ENCODE data around the gene ZBTB7C.
"Not testable (repeated sequence)": the region's sequence is repeated elsewhere in the genome, so short reads cannot be mapped to it uniquely, and the experiment has no call there.

Gene ZBTB7C

GRCh38 chr18:48281460-48281859 lies 127.7 kb downstream of the ZBTB7C start:
- 0 out of 2 replicates have a peak, but pooled peaks have one; percentile 62 for TF ChIP-seq SCRT1 (tag by site-specific recombination; IDR thresholded peaks at IDR 0.05; ENCODE audit: borderline replicate concordance)
- TF ChIP-seq SCRT2 (tag by site-specific recombination; IDR thresholded peaks at IDR 0.05): peak; percentile 54; the same call in 1 of the 2 replicates
- CTCF ChIA-PET; POLR2A ChIA-PET; H3K27ac ChIP-seq (ENCODE audit: extremely low read depth, low read depth, low read length); H3K9me3 ChIP-seq (ENCODE audit: control insufficient read depth, insufficient read depth, low read depth, low read length); H3K4me1 ChIP-seq (ENCODE audit: control insufficient read depth, insufficient read depth, low read length); H3K36me3 ChIP-seq (ENCODE audit: control insufficient read depth in 2 of 2, insufficient read depth in 1 of 2, low read length in 2 of 2); H3K4me3 ChIP-seq (ENCODE audit: low read depth, low read length): not testable (repeated sequence)

GRCh38 chr18:48279312-48279711 lies 129.9 kb downstream of the ZBTB7C start:
- ChIA-PET POLR2A (interaction anchor here (0.6 kb wide), 1 partner anchor 10 kb away, joined by 8 read pairs; no protein-coding TSS in a partner anchor), CTCF (no interaction called here)
- H3K9me3 ChIP-seq (ENCODE audit: control insufficient read depth, insufficient read depth, low read depth, low read length): no peaks in the 10 kb centered on the region
- no peaks in the 10 kb centered on the region for H3K36me3 ChIP-seq (ENCODE audit: control insufficient read depth in 2 of 2, insufficient read depth in 1 of 2, low read length in 2 of 2)
- no peak overlapping the region for H3K27ac ChIP-seq (ENCODE audit: extremely low read depth, low read depth, low read length)
- TF ChIP-seq ZNF747 (tag by site-specific recombination; IDR thresholded peaks at IDR 0.05): no peak
- TF ChIP-seq ZNF302 (tag by site-specific recombination; IDR thresholded peaks at IDR 0.05; ENCODE audit: low read depth): no peak
- TF ChIP-seq ZBTB11 (tag by site-specific recombination; conservative IDR thresholded peaks at IDR 0.05; ENCODE audit: low read depth): no peak
- no peak for TF ChIP-seq SETDB1 (IDR thresholded peaks at IDR 0.05; ENCODE audit: insufficient read length, low read length)
- TF ChIP-seq ZNF354C (tag by site-specific recombination; IDR thresholded peaks at IDR 0.05; ENCODE audit: borderline replicate concordance, low read depth): no peak
- no peaks in the 10 kb centered on the region for H3K4me1 ChIP-seq (ENCODE audit: control insufficient read depth, insufficient read depth, low read length)
- no peak overlapping the region for H3K4me3 ChIP-seq (ENCODE audit: low read depth, low read length)

GRCh38 chr18:48278081-48278480 lies 131.1 kb downstream of the ZBTB7C start:
- Histone ChIP-seq H3K9me3 (ENCODE audit: control insufficient read depth, insufficient read depth, low read depth, low read length) (no peaks in the 10 kb centered on the region), H3K4me3 (ENCODE audit: low read depth, low read length) (no peak overlapping the region), H3K36me3 (ENCODE audit: control insufficient read depth in 2 of 2, insufficient read depth in 1 of 2, low read length in 2 of 2) (no peaks in the 10 kb centered on the region), H3K27ac (ENCODE audit: extremely low read depth, low read depth, low read length) (no peak overlapping the region), H3K4me1 (ENCODE audit: control insufficient read depth, insufficient read depth, low read length) (no peaks in the 10 kb centered on the region)
- POLR2A ChIA-PET: interaction anchor here (0.7 kb wide), 1 partner anchor 444 kb away, joined by 3 read pairs; no protein-coding TSS in a partner anchor
- CTCF ChIA-PET: interaction anchor here (0.5 to 0.6 kb wide), 2 partner anchors 167 to 1201 kb away, joined by 3 read pairs; no protein-coding TSS in a partner anchor
- TF ChIP-seq ZNF391 (tag by site-specific recombination; IDR thresholded peaks at IDR 0.05; ENCODE audit: borderline replicate concordance, low read depth) (no peak), ZEB2 (tag by site-specific recombination; IDR thresholded peaks at IDR 0.05) (no peak), ZNF785 (tag by site-specific recombination; IDR thresholded peaks at IDR 0.05) (no peak), KLF10 (tag by site-specific recombination; IDR thresholded peaks at IDR 0.05) (no peak), KLF16 (tag by site-specific recombination; IDR thresholded peaks at IDR 0.05) (no peak), PRDM2 (tag by site-specific recombination; IDR thresholded peaks at IDR 0.05; ENCODE audit: borderline replicate concordance) (no peak), HIC1 (tag by site-specific recombination; IDR thresholded peaks at IDR 0.05) (no peak), CTCF (tag by site-specific recombination; IDR thresholded peaks at IDR 0.05) (no peak), EGR2 (tag by site-specific recombination; IDR thresholded peaks at IDR 0.05; ENCODE audit: low read depth) (no peak), ZBTB20 (tag by site-specific recombination; IDR thresholded peaks at IDR 0.05) (no peak), HOXD13 (CRISPR knock-in tag; IDR thresholded peaks at IDR 0.05; ENCODE audit: borderline replicate concordance) (no peak)
